Dermis microvascular lymphatic vessel endothelial cell (primary cell): ENCODE data around the gene SMIM1. TPM values are rescaled to one million over a fixed set of nuclear protein-coding genes. Genes with fewer than 3 reads are reported as not detected.

ENCODE experiments used
- DNase-seq, 2 donors: peaks; one replicate each; pipeline versions ENCODE4 v3.0.0 to v3.0.0-alpha.2; 2010; ENCODE audit warnings: low read depth in 2 of 2
- total RNA-seq: library from RNA; depleted of rRNA; stranded (reverse); fragments of >200 nt; gene quantifications from 2 replicates; pipeline ENCODE4 v1.2.1, GENCODE V29; 2014

SMIM1 gene
- total RNA-seq, 1 donor from 2014 or later: 0.39 TPM

DNA sequence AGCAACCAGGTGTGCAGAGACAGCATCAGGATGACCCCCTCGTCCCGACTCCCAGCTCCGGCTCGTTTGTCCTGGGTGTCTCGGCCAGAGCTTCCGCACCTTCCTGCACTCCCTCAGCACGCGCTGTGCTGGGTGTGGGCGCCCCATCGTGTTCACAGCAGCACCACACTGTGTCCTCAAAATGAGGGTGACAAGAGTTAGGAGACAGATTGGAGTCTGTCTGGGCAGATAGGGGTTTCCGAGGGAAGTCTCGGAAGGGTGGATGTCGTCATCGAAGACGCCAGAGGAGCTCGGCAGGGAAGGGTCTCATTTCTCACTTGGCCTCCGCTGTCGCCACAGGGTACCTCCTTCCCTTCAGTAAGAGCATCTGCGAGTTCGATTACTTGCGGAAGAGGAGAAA, 16.2 kb upstream of the SMIM1 start:
- no peak for DNase-seq

DNA sequence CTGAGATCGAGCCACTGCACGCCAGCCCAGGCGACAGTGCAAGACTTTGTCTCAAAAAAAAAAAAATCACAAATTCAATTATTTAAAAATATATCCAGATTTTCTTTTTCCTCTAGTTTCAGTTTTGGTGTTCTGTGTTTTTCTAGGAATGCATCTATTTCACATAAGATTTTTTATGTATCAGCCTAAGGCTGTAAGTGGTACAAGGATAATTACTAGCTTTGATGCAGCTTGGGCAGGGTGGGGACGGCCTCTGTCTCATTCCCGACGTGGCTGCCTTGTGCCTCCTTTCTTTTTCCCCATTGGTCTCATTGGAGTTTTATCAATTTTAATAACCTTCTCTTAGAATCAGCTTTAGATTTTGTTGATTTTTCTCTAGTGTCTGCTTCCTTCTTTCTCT, 13.4 kb upstream of the SMIM1 start:
- no peak for DNase-seq

DNA sequence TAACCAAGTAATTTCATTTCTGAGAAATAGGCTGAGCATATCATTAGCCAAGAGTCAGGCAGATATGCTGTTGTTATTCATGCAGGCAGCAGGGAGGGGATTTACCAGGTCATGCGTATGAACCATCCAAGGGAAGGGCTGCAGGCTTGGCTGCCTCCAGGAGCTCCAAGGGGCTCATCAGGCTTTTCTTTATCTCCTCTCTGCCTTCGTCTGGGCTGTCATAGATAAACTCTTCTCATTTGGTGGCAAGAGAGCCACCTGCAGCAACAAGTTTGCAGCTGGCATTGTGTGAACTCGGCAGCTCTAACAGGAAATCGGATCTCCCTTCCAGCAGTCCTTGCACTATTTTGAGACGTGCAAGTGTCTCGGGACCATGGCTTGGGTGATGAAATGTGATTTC, 12.8 kb upstream of the SMIM1 start:
- no peak for DNase-seq

DNA sequence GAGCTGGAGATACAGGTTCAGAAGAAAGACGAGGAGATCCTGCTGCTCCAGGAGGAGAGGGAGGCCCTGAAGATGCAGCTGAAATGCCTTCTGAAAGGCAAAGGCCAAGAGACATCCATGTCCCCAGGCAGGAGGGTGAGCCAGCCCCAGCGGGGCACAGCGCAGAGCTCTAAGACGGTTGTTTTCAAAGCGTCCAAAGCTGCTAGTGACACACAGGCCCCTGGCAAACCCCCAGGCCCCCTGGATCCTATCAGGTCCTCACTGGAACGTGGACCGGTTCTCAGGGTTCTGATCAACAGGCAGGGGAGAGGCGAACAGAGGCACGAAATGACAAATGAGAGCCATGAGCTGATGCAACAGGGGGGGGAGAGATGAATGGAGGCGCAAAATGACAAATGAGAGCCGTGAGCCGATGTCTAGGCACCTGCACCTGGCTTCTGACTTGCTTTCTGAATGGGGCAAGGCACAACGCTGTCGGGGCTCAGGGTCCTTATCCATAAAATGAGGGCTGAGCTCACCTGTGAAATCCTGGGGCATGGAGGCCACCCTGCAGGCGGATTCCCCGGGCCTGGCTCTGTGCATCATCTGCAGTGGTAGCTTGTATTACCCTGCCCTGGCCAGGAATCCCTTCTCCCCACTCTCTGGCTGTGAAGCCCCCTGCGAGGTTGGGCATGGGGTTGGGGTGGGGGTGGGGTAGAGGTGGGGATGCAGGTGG, 11.1 kb upstream of the SMIM1 start:
- no peak for DNase-seq

DNA sequence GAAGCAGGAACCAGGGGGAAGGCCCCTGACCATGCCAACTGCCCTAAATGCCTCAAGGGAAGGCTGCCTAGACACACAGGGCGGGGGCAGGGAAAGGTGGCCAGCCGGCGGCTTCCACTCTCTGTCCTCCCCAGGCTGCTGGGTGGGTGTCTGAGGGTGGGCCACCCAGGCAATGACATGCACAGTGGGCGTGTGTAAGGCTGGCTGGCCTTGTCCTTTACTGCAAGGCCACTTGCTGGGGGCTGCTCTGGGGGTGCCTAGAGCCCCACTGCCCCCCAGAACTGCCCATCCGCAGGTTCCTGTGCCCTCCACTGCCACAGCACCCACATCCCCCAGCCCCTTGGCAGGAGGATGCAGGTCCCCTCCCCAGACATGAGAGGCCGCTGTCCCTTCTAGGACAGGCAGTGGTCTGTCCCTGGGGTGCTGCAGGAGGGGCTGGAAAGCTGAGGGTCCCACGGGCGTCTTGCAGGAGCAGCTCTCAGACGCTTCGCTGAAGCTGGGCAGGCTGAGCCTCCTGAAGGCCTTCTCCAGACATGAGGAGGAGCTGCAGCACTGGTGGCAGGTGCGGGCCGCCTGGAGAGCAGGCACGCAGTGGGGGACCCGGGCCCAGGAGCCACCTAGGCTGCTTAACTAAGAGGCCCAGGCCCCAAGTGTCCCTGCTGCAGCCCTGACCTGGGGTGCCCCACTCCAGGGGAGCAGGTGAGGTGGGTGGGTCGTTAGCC, 10.2 kb upstream of the SMIM1 start:
- DNase-seq: no peak

DNA sequence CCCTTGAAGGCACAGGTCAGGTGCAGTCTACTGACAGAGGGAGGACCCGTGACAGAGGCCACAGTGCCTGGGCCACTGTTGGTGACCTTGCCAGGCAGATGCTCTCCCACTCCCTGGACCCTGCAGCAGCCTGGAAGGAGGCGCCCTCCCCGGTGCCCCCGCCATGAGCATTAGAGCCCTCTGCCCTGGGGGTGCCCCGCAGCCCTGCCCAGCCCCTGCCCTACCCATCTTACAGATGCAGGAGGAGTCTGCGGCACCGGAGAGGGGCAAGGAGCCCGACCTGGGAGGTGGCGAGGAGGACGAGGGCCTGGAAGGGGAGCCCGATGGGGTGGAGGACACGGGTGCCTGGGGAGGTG, 9.7 kb upstream of the SMIM1 start:
- no peak for DNase-seq

DNA sequence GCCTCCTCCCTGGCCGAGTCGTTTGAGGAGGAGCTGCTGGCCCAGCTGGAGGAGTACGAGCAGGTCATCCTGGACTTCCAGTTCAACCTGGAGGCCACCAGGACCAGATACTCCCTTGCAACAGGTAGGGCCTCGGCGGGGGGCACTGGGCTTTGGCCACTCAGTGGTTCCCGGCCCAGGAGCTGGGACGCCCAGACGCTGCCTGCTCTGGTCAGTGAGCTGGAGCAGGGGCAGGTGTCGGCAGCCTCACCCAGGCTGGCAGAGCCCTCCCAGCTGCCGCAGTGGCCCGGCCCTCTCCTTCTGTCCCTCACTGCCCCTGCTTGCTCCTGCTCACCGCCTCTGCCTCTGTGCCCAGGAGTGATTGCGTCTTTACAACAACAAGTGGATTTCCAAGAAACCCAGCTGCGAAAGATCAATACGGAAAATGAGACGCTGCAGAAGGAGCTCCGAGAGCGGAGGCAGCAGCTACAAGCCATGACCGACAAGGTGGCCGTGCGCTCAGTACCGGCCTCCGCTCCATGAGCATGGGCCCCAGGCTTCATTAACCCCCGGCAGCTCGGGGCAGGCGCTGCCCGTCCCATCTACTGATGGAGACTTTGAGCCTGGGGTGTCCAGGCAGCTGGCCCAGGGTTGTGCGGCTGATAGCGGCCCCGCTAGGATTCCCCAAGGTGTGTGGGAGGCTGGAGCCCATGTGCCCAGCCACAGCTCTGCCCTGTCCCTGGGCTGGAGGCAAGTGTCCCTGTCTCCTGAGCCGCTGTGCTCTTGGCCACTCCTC, 9.0 kb upstream of the SMIM1 start:
- no peak for DNase-seq

DNA sequence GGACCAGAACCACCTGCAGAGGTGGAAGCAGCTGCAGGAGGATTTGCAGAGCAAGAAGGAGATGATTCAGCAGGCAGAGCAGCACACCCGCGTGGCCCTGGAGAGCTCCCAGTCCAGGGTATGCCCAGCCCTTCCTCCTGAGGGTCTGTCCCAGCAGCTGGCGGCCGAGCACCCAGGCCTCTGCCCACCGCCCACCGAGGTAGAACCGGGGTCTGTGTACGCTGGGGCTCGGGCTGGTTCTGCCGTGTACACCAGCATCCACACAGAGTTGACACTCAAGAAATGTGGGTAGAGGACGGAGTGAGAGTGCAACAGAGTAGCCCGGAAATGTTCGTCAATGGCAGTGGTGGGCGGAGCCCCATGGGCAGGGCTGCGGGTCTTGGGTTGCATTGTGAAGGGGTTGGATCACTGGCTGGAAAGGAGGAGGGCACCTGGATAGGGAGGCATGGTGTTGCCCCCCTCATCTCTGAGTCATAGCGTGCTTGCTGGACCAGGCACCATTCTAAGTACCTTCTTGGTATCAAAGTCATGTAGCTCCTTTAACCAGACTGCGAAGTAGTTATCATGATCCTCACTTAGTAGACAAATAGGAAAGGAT, 5.1 kb upstream of the SMIM1 start:
- no peak for DNase-seq

DNA sequence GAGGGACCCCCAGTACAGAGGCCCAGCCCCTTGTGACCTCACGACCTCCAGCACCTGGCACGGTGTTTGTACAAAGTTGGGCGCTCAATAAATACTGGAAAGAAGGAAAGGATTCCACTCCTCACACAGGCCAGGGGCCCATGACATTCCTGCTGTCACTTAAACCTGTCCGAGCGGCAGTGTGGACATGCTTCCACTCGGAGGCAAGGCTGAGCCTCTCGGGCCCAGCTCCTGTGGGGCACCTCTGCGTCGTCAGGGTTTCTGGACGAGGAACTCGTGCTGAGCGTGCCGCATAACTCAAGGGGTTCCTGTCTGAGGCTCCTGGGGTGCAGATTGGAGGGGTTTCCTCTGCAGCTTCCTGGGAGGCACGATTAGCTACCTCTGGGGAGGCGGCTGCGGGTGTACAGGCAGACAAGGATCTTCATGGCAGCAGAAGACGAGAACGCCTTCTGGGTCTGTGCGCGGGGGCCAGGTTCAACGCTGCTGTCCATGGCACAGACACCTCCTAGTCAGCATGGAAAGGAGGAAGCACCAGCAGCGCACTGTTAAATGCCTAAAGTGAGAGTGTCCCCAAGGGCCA, 3.6 kb upstream of the SMIM1 start:
- no peak for DNase-seq

DNA sequence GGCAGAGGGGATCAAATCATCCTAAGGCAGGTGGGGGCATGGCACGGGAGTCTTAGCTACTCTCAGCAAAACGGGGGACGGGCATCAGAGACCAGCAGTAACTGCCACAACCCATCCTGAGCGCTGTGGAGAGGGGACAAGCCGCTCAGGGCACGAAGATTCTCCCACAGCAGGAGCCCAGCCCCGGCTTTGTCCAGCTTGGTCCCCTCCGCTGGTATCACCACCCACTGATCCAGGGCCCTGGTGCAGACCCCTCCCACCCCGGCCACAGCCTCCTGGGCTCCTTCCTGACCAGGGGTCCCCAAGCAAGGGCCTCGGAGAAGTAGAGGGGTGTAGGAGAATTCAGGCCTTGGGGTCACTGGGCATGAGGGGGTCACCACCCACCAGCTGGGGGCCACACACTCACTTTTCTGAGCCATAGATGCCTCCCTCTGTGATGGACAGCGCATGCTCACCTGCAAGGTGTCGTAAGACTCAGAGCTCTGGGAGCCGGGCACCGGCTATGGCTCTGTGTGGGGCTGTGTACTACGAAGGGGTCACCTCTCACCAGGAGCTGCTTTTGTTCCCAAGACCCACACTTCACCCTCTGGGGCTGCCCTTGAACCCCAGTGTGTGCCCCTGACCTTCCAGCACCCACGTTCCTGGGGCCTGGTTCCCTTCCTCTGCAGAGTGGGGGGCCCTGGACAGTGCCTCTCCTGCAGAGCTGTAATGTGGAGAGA, 2.3 kb upstream of the SMIM1 start:
- no peak for DNase-seq

DNA sequence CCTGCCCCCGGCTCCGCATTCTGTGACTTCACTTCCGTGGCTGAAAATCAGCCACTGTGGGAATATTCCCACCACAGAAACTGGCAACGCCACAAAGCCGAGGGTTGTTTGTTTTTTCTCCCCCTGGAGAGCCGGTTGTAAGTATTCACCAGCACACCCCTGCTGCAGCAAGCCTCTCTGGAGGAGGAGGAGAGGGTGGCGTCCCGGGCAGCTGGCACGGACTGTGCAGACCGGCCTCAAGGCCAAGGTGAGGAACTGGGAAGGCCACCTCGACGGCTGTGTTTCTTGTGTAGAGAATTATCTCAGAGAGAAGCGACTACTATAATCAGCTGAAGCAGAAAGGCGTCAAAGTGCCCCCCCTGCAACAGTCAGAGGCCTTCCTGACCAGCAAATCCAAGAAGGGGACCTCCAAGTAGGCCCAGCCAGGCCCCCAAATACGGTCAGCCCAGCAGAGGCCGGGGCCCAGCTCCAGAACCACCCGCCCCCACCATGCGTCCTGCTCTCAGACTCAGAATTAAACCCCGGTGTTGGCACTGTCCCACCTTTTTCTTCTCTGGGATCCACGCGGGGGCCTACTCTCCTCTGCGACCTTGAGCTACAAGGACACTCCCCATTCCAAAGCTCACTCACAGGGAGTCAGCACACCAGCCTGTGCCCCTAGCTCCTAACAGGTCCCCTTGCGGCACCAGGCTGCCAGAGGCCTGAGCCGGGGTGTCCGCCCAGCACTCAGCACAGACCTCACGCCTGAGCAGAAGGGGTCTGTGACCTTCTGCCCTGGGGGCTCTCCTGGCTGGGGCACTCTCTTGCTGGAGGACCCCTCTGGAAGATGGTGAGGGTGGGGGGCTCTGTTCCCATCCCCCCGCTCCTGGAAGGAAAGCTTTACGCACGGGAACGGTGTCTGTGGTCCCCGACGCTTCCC, 1.2 kb upstream of the SMIM1 start:
- no peak for DNase-seq

DNA sequence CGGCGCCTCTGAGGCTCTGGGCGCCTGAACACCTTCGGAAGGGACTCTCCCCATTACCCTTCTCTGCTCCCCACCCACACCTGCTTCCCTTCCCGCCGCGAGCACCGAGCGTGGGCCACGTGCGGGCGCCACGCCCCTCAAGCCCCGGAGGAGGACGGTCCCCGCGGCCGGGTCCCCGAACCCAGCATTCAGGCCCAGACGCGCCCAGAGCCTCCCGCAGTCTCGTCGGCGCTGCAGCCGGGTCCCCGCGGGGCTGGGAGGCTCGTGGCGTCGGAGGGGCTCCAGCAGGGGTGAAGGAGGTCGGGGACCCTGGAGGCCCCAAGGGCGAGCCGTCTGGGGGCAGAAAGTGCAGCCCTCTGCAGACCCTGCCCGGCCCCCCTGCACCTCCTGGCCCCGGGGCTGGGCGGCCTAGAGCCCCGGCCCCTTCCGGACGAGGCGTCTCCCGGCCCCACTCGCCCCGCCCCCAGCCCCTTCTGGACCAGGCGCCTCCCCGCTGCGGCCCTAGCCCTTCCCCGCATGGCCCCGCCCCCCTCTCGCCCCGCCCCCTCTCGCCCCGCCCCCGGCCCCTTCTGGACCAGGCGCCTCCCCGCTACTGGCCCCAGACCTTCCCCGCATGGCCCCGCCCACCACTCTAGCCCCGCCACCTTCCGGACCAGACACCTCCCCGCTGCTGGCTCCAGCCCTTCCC, 378 bp upstream of the SMIM1 start:
- DNase-seq: peak; percentile 38 to 80

DNA sequence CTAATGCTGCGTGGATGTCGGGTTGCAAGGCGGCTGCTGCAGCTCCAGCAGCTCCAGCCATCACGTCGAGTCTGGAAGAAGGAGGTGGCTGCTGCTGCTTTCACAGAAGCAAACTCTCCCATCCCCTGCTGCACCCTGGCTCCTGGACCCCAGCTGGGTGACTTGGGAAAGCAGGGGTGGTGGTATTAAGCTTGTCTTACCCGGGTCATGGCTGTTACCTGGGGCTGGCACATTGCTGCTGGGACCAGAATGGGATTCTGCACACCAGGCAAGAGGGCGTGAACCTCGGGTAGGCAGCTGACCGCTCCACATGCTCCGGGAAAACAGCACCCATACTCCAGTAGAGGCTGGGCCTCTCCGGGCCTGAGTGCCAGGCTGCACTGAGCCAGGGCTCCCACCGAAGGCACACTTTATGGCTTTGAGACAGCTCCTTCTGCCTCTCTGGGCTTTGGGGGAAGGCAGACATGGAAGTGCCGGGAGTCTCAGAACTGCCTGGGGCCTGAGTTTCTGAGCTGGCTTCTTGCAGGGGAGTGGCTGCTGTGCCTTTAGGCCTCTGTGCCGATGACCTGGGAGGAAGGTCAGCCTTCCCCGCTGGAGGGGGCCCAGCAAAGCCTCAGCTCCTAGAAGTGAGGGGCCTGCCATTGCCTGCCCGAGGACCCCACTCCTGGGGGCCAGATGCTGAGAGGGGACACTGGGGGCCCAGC, 1.2 kb downstream of the SMIM1 start:
- DNase-seq: no peak

DNA sequence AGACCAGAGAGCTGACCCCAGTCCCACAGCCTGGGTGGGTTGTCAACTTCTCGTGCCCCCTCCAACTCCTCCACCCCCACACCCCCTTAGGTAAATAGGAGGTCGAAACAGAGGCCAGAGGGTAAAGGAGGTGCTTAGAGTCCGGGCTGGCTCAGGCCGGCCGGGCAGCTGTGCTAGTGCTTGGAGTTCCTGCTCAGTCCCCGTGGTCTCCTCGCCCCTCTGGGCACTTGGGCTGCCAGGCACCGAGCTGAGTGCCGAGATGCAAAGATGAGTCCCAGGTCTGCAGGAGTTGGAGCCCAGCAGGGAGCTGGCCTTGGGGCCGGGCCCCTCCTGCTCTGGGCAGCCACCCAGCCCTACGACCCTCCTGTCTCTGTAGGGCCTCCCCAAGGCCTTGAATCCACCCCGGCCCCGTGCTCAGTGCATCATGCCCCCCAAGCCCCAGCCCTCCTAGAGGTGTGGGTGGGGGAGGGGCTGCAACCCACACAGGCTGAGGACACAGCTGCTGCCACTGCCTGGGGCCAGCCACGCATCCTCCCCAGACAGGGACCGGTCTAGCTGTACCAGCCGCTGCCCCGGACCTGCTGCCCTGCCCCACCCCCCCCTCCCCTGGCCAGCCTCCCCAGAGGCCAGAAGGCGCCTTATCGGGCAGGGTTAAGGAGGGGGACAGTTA, 1.9 kb downstream of the SMIM1 start:
- DNase-seq: no peak

DNA sequence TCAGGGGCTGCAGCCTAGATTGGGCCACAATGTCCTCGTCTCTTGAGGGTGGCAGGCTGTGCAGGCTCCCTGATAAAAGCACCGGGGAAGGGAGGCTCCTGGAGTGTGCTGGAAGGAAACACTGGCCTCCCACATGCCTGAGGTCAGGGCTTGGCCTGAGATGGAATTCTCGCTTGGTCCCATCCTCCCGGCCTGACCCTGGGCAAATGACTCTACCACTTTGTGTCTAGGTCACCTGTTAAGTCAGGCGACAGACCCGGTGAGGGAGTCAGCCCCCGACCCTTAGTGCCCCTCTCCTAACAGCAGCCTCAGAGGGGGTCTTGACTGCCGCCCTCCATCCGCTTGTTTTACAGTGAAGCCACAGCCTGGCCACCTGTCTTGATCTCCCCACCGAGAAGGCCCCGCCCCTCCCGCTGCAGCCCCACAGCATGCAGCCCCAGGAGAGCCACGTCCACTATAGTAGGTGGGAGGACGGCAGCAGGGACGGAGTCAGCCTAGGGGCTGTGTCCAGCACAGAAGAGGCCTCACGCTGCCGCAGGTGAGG, 2.5 kb downstream of the SMIM1 start:
- DNase-seq: no peak

DNA sequence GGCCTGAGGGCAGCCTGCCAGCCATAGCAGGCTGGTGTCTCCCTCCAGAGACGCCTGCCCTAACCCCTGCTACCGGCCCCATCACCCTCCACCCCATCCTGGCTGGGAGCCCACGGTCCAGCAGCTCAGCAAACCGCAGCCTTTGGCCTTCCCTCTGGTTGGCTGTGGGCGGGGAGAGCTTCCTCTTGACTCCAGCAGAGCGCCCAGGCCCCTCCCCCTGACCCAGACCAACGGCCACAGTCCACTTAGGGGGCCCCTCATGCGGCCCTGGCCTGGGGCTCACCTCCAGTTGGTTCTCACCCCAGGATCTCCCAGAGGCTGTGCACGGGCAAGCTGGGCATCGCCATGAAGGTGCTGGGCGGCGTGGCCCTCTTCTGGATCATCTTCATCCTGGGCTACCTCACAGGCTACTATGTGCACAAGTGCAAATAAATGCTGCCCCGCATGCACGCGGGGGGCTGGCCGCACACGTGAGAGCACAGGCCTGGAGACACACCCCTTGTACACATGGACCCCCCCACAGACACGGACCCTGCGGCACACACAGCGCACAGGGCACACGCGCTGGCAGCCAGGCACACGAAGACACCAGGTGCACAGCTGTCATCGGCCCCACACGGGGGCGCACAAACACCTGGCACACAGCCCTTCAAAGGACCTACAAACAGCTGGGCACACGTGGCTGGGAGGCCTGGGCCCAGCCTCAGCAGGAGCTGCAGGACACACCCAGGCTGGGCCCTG, 3.1 kb downstream of the SMIM1 start:
- peak in 1 of 2 donors; percentile 45 for DNase-seq

DNA sequence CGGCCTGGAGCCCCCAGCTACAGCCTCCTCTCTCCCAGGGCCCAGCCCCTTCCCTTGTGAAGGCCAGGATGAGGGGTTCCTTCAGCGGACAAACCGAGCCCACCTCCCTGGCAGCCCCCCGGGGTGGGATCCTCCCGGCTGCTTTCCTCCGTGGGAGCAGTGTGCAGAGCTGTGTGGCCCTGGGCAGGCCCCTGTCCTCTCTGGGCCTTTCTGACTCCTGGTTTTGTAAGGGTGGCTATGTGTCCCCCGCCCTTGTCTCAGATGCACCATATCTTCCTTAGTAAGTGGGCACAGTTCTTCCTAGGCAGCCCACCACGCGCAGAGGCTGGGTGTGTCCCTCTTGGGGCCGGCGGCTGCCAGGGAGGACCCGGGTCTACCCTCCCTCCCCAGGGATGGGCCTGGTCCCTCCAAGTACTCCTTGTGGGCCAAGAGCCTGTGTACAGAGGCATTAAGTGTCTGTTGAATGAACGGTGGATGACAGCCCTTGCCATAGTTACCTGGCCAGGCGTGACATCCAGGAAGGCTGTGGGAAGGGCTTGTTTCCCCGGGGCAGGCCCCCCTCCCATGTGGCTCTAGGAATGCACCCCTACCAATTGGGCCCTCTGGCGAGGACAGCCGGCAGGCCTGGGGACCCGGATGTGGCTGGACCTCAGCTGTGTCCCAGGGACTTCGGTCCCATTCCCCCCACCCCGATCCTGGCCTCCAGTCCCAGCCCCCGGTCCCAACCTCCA, 3.8 kb downstream of the SMIM1 start:
- DNase-seq: no peak
